ENCODE data around the gene STYXL1. TPM values are rescaled to one million over a fixed set of nuclear protein-coding genes. Genes with fewer than 3 reads are reported as not detected.
A peak's percentile ranks its signal among the peaks of the same experiment; 100 is the strongest.

STYXL1 gene
- total and polyA plus RNA-seq, 9 donors, result 15.2 to 29.7 (median 21.3) TPM

DNA sequence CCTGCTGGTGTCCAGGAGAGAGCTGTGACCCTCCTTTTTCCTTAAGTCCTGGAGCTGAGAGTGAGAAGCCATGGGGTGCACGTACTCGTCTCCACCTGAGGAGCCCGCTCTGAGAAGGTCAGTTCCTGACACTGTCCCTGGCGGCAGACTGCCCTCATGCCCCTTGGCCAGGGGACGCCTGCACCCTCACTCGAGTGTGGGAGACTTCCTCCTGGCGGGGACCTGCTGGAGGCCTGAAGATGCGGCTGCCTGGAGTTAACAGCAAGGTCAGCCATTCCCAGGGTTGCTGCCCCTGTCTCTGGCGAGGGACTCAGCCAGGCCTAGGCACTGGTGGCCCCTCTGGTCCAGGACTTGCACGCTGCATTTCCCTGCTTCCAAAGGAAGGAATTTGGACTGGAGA lies 79.8 kb downstream of the STYXL1 start:
- Histone ChIP-seq H3K4me3 (ENCODE audit: low read length) (no peak overlapping the region), H3K4me1 (ENCODE audit: control insufficient read depth, insufficient read depth, low read length) (peaks cover 73% of the 10 kb centered on the region), H3K27me3 (ENCODE audit: control insufficient read depth, insufficient read depth, low read length) (no peaks in the 10 kb centered on the region), H3K9me3 (replicated peaks; ENCODE audit: control insufficient read depth, low read depth, low read length) (no peaks in the 10 kb centered on the region), H3K36me3 (ENCODE audit: control insufficient read depth, insufficient read depth, low read length) (peaks cover 16% of the 10 kb centered on the region), H3K27ac (ENCODE audit: low read length) (peak overlapping the region; percentile 95)
- DNase-seq, result no peak
- WGBS (ENCODE audit: insufficient coverage), result 81% methylated on average over 5 of the region's 10 CpGs

DNA sequence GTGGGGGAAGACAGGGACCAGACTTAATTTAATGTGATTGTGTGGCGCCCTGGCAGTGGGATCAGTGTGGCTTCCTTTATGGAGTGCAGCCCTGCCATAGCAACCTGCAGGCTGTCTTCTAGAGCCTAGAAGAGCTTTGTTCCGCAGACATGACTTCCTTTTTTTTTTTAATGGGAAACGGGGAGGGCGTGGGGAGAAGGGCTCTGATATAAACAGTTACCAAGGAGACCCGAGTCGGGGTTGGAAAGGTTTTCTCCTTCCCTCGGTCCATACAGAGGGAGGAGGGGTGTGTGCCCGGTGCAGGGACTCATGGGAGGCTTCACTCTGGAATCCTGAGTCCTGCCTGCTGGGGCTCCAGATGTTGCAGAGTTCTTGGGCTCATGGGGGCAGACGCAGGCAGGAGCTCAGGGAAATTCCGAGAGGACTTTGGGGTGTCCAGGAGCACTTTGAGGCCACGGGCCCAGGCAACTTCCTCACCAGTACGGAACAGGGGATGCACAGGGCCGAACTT lies 80.3 kb downstream of the STYXL1 start:
- WGBS (ENCODE audit: insufficient coverage), result 24% methylated on average over 8 of the region's 13 CpGs
- Histone ChIP-seq H3K27ac (ENCODE audit: low read length) (peak overlapping the region; percentile 95), H3K4me3 (ENCODE audit: low read length) (no peak overlapping the region), H3K27me3 (ENCODE audit: control insufficient read depth, insufficient read depth, low read length) (no peaks in the 10 kb centered on the region), H3K9me3 (replicated peaks; ENCODE audit: control insufficient read depth, low read depth, low read length) (no peaks in the 10 kb centered on the region), H3K4me1 (ENCODE audit: control insufficient read depth, insufficient read depth, low read length) (peaks cover 77% of the 10 kb centered on the region), H3K36me3 (ENCODE audit: control insufficient read depth, insufficient read depth, low read length) (peaks cover 16% of the 10 kb centered on the region)
- DNase-seq, result peak; percentile 87

DNA sequence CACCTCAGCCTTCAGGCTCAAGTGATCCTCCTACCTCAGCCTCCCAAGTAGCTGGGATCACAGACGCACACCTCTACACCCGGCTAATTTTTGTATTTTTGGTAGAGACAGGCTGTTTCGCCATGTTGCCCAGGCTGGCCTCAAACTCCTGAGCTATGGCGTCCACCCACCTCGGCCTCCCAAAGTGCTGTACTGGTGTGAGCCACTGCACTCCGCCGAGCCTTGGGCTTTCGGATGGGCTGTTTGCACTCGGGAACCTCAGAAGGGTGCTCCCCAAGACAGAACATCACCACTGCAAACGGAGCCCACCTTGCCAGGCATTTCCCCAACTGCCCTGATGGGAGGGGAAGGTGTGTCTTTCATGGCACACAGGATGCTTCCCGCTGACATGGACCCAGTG lies 80.7 kb downstream of the STYXL1 start:
- Histone ChIP-seq H3K27me3 (ENCODE audit: control insufficient read depth, insufficient read depth, low read length) (no peaks in the 10 kb centered on the region), H3K27ac (ENCODE audit: low read length) (peak overlapping the region; percentile 95), H3K4me3 (ENCODE audit: low read length) (no peak overlapping the region), H3K36me3 (ENCODE audit: control insufficient read depth, insufficient read depth, low read length) (peaks cover 11% of the 10 kb centered on the region), H3K4me1 (ENCODE audit: control insufficient read depth, insufficient read depth, low read length) (peaks cover 76% of the 10 kb centered on the region), H3K9me3 (replicated peaks; ENCODE audit: control insufficient read depth, low read depth, low read length) (no peaks in the 10 kb centered on the region)
- no peak for DNase-seq
- WGBS (ENCODE audit: insufficient coverage), result 86% methylated on average over 3 of the region's 11 CpGs

DNA sequence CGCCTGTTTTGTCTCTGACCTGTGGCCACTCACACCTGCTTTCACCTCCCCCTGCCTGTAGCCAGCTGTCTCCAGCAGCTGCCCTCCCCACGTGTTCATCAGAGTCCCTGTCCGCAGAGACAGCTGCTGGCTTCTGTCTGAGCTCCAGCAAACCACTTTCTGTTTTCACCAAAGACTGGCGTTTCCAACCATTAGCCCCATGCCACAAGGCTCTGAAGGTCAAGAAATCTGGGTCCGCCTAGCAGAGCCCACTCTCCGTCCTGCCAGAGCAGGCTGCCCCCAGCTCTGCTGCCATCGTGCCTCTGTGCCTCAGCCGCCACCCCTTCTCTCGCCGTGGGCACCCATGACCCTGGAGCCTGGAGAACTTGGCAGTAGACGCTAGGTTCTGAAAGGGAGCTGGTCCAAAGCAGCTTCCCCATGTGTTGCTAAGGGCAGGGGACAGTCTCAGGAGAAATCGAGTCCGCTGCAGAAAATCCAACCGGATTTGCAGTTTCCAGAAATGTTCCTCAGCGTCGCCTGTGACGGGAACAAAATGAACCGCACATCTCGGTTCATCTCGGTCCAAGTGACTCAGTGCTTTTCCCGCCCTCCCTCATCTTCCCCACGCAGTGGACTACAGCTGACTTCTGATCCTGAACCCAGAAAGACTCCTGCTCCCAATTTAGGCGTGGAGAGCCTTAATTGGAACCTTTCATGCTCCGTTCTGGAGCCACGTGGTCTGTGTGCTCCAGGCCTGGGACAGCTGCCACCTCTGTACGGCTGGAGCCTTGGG lies 81.4 kb downstream of the STYXL1 start:
- peak; percentile 93 for DNase-seq
- WGBS (ENCODE audit: insufficient coverage), result 27% methylated on average over 20 of the region's 26 CpGs
- Histone ChIP-seq H3K36me3 (ENCODE audit: control insufficient read depth, insufficient read depth, low read length) (peaks cover 11% of the 10 kb centered on the region), H3K27ac (ENCODE audit: low read length) (peak overlapping the region; percentile 95), H3K4me3 (ENCODE audit: low read length) (peak overlapping the region; percentile 24), H3K27me3 (ENCODE audit: control insufficient read depth, insufficient read depth, low read length) (no peaks in the 10 kb centered on the region), H3K4me1 (ENCODE audit: control insufficient read depth, insufficient read depth, low read length) (peaks cover 70% of the 10 kb centered on the region), H3K9me3 (replicated peaks; ENCODE audit: control insufficient read depth, low read depth, low read length) (no peaks in the 10 kb centered on the region)

DNA sequence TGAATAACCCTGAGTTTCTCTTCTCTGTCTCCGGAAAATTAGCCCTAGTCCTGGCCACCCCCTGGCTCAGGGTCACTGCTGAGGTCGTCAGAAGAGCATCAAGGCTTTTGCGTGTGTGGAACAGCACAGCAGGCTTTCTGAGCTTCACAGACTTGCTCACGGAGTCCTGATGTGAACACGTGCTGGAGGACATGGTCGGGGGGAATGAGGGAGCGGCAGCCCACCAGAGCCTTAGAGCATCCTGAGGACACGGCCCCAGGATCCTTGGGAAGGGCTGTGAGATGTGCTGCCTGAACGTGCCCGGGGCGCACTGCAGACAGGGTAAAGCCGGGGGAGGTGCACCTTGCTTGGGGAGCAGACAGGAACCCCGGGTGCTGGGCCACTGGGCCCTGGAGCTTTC lies 82.2 kb downstream of the STYXL1 start:
- Histone ChIP-seq H3K36me3 (ENCODE audit: control insufficient read depth, insufficient read depth, low read length) (peaks cover 11% of the 10 kb centered on the region), H3K4me1 (ENCODE audit: control insufficient read depth, insufficient read depth, low read length) (peaks cover 68% of the 10 kb centered on the region)

DNA sequence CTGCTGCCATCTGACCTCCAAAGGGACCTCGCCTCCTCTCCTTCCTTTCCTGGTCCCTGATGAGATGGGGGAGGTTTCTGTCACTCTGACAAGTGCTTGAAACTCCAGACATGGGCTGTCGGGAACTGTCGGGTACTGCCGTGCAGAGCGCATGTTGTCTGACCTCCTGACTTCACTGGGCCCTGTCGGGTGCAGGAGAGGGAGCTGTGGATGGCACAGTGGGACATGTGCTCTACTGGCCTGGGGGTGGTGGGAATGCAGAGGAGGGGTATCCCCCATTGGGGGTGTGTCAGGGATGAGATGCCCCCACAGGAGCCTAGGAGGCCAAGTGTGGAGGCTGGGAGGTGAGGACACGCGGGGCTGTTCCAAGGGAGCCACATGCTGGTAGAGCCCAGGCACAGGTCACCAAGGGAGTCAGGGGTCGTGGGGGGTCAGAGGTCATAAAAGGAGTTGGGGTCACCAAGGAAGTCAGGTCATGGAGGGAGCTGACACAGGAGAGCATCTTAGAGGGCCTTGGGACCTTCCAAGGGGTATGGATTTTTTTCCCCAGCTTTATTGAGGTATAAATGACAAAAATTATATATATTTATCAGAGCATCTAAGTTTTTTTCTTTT lies 84.3 kb downstream of the STYXL1 start:
- Histone ChIP-seq H3K27ac (ENCODE audit: low read length) (peak overlapping the region; percentile 84), H3K27me3 (ENCODE audit: control insufficient read depth, insufficient read depth, low read length) (no peaks in the 10 kb centered on the region), H3K9me3 (replicated peaks; ENCODE audit: control insufficient read depth, low read depth, low read length) (no peaks in the 10 kb centered on the region), H3K4me1 (ENCODE audit: control insufficient read depth, insufficient read depth, low read length) (peaks cover 52% of the 10 kb centered on the region), H3K4me3 (ENCODE audit: low read length) (no peak overlapping the region), H3K36me3 (ENCODE audit: control insufficient read depth, insufficient read depth, low read length) (peaks cover 14% of the 10 kb centered on the region)
- peak; percentile 46 for DNase-seq
- WGBS (ENCODE audit: insufficient coverage), result 65% methylated on average over 8 of the region's 9 CpGs

More for the DNA sequence above, 82.2 kb downstream of the STYXL1 start:
- Histone ChIP-seq H3K4me3 (ENCODE audit: low read length) (no peak overlapping the region), H3K27ac (ENCODE audit: low read length) (peak overlapping the region; percentile 95), H3K27me3 (ENCODE audit: control insufficient read depth, insufficient read depth, low read length) (no peaks in the 10 kb centered on the region), H3K9me3 (replicated peaks; ENCODE audit: control insufficient read depth, low read depth, low read length) (no peaks in the 10 kb centered on the region)
- DNase-seq, result no peak
- 65% methylated on average over 13 of the region's 13 CpGs for WGBS (ENCODE audit: insufficient coverage)

DNA sequence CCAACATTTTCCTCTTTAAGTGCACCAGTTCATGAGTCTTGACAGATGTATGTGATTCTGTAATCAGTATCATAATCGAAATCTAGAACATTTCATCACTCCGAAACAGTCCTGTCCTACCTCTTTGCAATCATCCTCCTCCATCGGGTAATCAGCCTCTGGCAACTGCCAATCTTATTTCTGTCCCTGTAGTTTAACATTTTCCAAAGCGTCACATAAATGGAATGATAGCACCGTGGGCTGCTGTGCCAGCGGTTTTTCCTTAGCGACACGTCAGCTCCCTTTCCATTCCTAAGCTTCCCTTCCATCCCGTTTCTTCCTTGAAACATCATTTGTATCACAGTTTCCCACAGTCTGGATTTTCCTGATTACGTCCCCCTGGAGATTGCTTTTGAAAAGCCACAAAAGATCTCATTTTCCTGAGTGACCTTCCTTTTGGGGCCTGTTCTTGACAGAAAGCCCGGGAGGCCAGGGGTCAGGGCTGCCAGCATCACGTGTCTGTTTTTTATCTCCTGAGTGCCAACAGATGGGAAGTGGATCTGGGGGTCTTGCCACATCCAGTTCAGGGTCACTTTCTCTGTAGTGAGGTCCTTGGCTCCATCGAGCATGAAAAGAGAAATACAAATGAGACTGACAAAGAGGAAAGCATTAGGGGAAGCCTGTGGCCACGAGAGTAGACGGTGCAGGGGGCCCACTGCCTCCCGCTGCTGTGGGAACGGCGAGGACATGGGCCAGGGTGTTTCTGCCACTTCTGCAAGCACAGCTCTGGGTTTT lies 85.0 kb downstream of the STYXL1 start:
- WGBS (ENCODE audit: insufficient coverage), result 29% methylated on average over 14 of the region's 18 CpGs
- H3K4me3 ChIP-seq (ENCODE audit: low read length), result no peak overlapping the region
- DNase-seq, result peak; percentile 86
- no peaks in the 10 kb centered on the region for H3K27me3 ChIP-seq (ENCODE audit: control insufficient read depth, insufficient read depth, low read length)
- peak overlapping the region; percentile 84 for H3K27ac ChIP-seq (ENCODE audit: low read length)
- peaks cover 15% of the 10 kb centered on the region for H3K36me3 ChIP-seq (ENCODE audit: control insufficient read depth, insufficient read depth, low read length)
- H3K4me1 ChIP-seq (ENCODE audit: control insufficient read depth, insufficient read depth, low read length), result peaks cover 45% of the 10 kb centered on the region
- H3K9me3 ChIP-seq (replicated peaks; ENCODE audit: control insufficient read depth, low read depth, low read length), result no peaks in the 10 kb centered on the region

DNA sequence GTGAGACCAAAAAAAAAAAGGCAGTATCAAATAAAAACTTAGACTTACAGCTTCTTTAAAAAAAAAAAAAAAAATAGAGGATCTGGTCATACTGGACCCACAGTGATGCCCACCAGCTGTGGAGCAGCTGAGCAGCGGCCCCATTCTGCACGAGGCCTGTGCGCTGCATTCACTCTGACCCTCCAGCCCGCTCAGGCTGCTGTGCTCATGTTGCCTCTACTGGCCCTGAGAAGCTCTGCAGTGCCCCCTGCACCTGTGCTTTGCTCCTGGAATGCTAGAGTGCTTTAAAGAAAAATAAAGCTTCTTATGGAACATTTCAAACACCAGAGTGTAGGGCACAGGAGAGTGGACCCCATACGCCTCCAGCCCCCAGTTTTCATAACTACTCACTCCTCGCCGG lies 86.6 kb downstream of the STYXL1 start:
- 83% methylated on average over 6 of the region's 7 CpGs for whole genome bisulfite sequencing (ENCODE audit: insufficient coverage)
- DNase-seq, result no peak
- no peaks in the 10 kb centered on the region for H3K9me3 ChIP-seq (replicated peaks; ENCODE audit: control insufficient read depth, low read depth, low read length)
- H3K4me1 ChIP-seq (ENCODE audit: control insufficient read depth, insufficient read depth, low read length), result peaks cover 29% of the 10 kb centered on the region
- no peak overlapping the region for H3K27ac ChIP-seq (ENCODE audit: low read length)
- H3K4me3 ChIP-seq (ENCODE audit: low read length), result no peak overlapping the region
- H3K36me3 ChIP-seq (ENCODE audit: control insufficient read depth, insufficient read depth, low read length), result peaks cover 27% of the 10 kb centered on the region
- no peaks in the 10 kb centered on the region for H3K27me3 ChIP-seq (ENCODE audit: control insufficient read depth, insufficient read depth, low read length)

DNA sequence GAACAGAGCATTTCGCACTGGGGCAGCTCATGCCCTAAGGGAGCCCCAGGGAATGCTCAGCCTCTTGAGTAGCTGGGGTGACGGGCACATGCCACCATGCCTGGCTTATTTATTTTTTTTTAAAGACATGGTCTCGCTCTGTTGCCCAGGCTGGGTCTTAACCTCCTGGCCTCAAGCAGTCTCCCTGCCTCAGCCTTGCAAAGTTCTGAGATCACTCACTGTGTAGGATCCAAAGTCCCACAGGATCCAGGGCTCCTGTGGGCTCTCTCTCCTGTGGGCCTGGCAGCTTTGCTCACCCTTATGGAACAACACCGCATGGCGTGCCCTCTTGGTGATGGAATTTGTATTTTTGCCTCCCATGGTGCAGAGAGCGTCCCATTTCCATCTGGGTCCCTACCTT lies 87.4 kb downstream of the STYXL1 start:
- Histone ChIP-seq H3K9me3 (replicated peaks; ENCODE audit: control insufficient read depth, low read depth, low read length) (no peaks in the 10 kb centered on the region), H3K27me3 (ENCODE audit: control insufficient read depth, insufficient read depth, low read length) (no peaks in the 10 kb centered on the region), H3K4me1 (ENCODE audit: control insufficient read depth, insufficient read depth, low read length) (peaks cover 20% of the 10 kb centered on the region), H3K27ac (ENCODE audit: low read length) (no peak overlapping the region), H3K36me3 (ENCODE audit: control insufficient read depth, insufficient read depth, low read length) (peaks cover 34% of the 10 kb centered on the region), H3K4me3 (ENCODE audit: low read length) (no peak overlapping the region)
- 94% methylated on average over 3 of the region's 6 CpGs for WGBS (ENCODE audit: insufficient coverage)
- DNase-seq, result no peak

Measured in muscle of leg (tissue), 11 donors.